ENCODE measurements around the gene PDE8B. TPM values are rescaled to one million over a fixed set of nuclear protein-coding genes. Genes with fewer than 3 reads are reported as not detected.

PDE8B gene
- total RNA-seq, 1 experiment from 2014 or later: not detected

DNA sequence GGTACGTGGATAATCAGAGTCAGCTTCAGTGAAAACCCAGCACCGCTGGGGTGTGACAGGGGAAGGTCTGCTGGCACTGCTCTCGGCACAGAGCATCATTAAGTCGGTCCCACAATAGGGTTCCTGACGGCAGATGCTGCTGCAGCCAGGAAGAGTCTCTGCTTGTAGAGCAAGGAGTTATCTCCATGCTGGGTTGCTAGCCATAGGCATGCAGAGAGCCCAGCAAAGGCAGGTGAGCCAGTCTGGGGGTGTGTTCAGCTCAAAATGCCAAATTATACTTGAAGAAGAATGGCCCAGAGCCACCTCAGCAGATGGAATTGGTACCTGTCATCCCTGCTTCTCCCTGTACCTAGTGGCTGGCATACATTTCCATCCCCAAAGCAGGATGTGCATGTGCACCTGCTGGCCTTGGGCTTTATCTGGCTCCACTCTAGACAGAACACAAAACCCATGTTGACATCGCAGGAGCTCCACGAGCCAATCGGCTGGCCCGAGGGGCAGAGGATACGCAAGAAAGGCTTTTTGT lies 180.8 kb downstream of the PDE8B start:
- H3F3A ChIP-seq (ENCODE audit: low read length, unreplicated experiment): no peaks in the 10 kb centered on the region
- H3K79me2 ChIP-seq (ENCODE audit: low read length): no peaks in the 10 kb centered on the region
- no peaks in the 10 kb centered on the region for H3K27me3 ChIP-seq (ENCODE audit: low read length)
- TF ChIP-seq EZH2 (IDR thresholded peaks at IDR 0.05; ENCODE audit: low read length, unreplicated experiment) (no peak), CTCF (conservative IDR thresholded peaks at IDR 0.05; ENCODE audit: low read depth, low read length) (no peak), EZH2phosphoT487 (IDR thresholded peaks at IDR 0.05; ENCODE audit: borderline replicate concordance, low read length) (no peak)
- no peak overlapping the region for H3K4me3 ChIP-seq (ENCODE audit: low read length)
- DNase-seq: no peak
- H4K20me1 ChIP-seq (ENCODE audit: low read length): no peaks in the 10 kb centered on the region
- no peaks in the 10 kb centered on the region for H3K36me3 ChIP-seq (ENCODE audit: low read depth, low read length)
- no peaks in the 10 kb centered on the region for H3K9me2 ChIP-seq (replicated peaks; ENCODE audit: low read length)
- no peak overlapping the region for H2AFZ ChIP-seq (ENCODE audit: low read length)
- no peak for ATAC-seq
- intact Hi-C loops (cut with micrococcal nuclease): no loop called here
- H3K9me3 ChIP-seq (ENCODE audit: low read length): no peaks in the 10 kb centered on the region
- BruUV-seq (replicated peaks): no TSS peak
- H3K4me2 ChIP-seq (ENCODE audit: low read length): no peak overlapping the region
- no peak overlapping the region for H3K9ac ChIP-seq (ENCODE audit: low read length)
- ChIA-PET CTCF (no interaction called here), POLR2A (ENCODE audit: unreplicated experiment) (no interaction called here)
- peaks cover 15% of the 10 kb centered on the region for H3K4me1 ChIP-seq (ENCODE audit: insufficient read depth, low read length)
- H3K27ac ChIP-seq (ENCODE audit: low read length): no peak overlapping the region

DNA sequence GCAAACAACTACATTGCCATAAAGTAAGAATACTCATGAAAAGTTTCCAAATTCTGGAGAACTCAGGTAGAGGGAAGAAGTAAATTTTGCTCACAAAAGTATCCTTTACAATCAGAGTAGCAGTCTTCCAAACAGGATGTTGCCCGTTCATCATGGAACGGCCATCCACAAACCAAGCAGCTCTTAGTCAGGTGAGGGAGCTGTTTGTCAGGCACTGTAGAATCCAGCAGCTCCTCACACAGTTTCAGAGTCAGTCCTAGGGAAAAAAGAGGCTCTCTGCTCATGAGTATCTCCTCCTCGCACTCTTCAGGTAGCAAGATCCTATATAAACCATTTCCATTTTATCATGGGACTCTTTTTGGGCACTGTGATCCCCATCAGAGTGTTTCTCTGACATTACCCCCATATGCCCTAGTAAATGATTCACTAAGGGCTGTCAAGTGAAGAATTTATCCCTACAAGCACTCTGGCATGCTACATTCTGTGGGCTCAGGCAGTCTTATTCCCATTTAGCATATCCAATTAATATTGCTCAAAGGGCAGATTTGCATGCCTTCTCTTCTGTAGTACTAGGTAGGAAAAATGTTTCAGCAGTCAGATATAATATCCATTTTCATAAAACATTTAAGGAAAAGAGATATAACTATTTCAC lies 183.7 kb downstream of the PDE8B start:
- Histone ChIP-seq H3K36me3 (ENCODE audit: low read depth, low read length) (no peaks in the 10 kb centered on the region), H3K9ac (ENCODE audit: low read length) (no peak overlapping the region), H3K9me2 (replicated peaks; ENCODE audit: low read length) (no peaks in the 10 kb centered on the region), H3K79me2 (ENCODE audit: low read length) (no peaks in the 10 kb centered on the region), H3K4me1 (ENCODE audit: insufficient read depth, low read length) (peaks cover 15% of the 10 kb centered on the region), H3K27ac (ENCODE audit: low read length) (no peak overlapping the region), H3K9me3 (ENCODE audit: low read length) (no peaks in the 10 kb centered on the region), H3K27me3 (ENCODE audit: low read length) (no peaks in the 10 kb centered on the region), H3K4me3 (ENCODE audit: low read length) (no peak overlapping the region), H4K20me1 (ENCODE audit: low read length) (no peaks in the 10 kb centered on the region), H3F3A (ENCODE audit: low read length, unreplicated experiment) (no peaks in the 10 kb centered on the region), H3K4me2 (ENCODE audit: low read length) (no peak overlapping the region), H2AFZ (ENCODE audit: low read length) (no peak overlapping the region)
- ChIA-PET POLR2A (ENCODE audit: unreplicated experiment) (no interaction called here), CTCF (no interaction called here)
- no TSS peak for BruUV-seq (replicated peaks)
- ATAC-seq: no peak
- TF ChIP-seq CTCF (conservative IDR thresholded peaks at IDR 0.05; ENCODE audit: low read depth, low read length): no peak
- no peak for TF ChIP-seq EZH2 (IDR thresholded peaks at IDR 0.05; ENCODE audit: low read length, unreplicated experiment)
- TF ChIP-seq EZH2phosphoT487 (IDR thresholded peaks at IDR 0.05; ENCODE audit: borderline replicate concordance, low read length): no peak
- no peak for DNase-seq
- intact Hi-C loops (cut with micrococcal nuclease): no loop called here

GRCh38 chr5:77396017-77396416 lies 185.5 kb downstream of the PDE8B start:
- H3K4me2 ChIP-seq (ENCODE audit: low read length): no peak overlapping the region
- H3K9ac ChIP-seq (ENCODE audit: low read length): no peak overlapping the region
- H3K4me1 ChIP-seq (ENCODE audit: insufficient read depth, low read length): peaks cover 6% of the 10 kb centered on the region
- ATAC-seq: no peak
- no peaks in the 10 kb centered on the region for H3K9me2 ChIP-seq (replicated peaks; ENCODE audit: low read length)
- no peak overlapping the region for H3K27ac ChIP-seq (ENCODE audit: low read length)
- H3K9me3 ChIP-seq (ENCODE audit: low read length): no peaks in the 10 kb centered on the region
- H3K4me3 ChIP-seq (ENCODE audit: low read length): no peak overlapping the region
- POLR2A ChIA-PET (ENCODE audit: unreplicated experiment): no interaction called here
- DNase-seq: no peak
- no TSS peak for BruUV-seq (replicated peaks)
- H3K27me3 ChIP-seq (ENCODE audit: low read length): no peaks in the 10 kb centered on the region
- H3K79me2 ChIP-seq (ENCODE audit: low read length): no peaks in the 10 kb centered on the region
- intact Hi-C loops (cut with micrococcal nuclease): no loop called here
- H4K20me1 ChIP-seq (ENCODE audit: low read length): no peaks in the 10 kb centered on the region
- H2AFZ ChIP-seq (ENCODE audit: low read length): no peak overlapping the region
- no peak for TF ChIP-seq CTCF (conservative IDR thresholded peaks at IDR 0.05; ENCODE audit: low read depth, low read length)
- TF ChIP-seq EZH2 (IDR thresholded peaks at IDR 0.05; ENCODE audit: low read length, unreplicated experiment): no peak
- TF ChIP-seq EZH2phosphoT487 (IDR thresholded peaks at IDR 0.05; ENCODE audit: borderline replicate concordance, low read length): no peak
- no peaks in the 10 kb centered on the region for H3F3A ChIP-seq (ENCODE audit: low read length, unreplicated experiment)
- H3K36me3 ChIP-seq (ENCODE audit: low read depth, low read length): no peaks in the 10 kb centered on the region
- CTCF ChIA-PET: no interaction called here
